PC-3 (cell line): ENCODE data around the gene GTPBP3.

Experiments used
- CTCF ChIP-seq: fragments of 300-600 bp; sonication (generic); conservative IDR thresholded peaks from 2 replicates; pipeline ENCODE4 v1.5.1; 2017; ENCODE audit warnings: antibody characterized with exemption, low read depth, mild to moderate bottlenecking, low read length
- EZH2 ChIP-seq: fragments of 300-600 bp; sonication (generic); IDR thresholded peaks from one replicate; pipeline ENCODE4 v1.6.1; 2017; ENCODE audit warnings: antibody characterized with exemption, mild to moderate bottlenecking, low read length; ENCODE audit not compliant: unreplicated experiment
- EZH2phosphoT487 ChIP-seq: fragments of 300-600 bp; sonication (generic); IDR thresholded peaks from 2 replicates; pipeline ENCODE4 v1.6.1; 2018; ENCODE audit warnings: mild to moderate bottlenecking, antibody characterized with exemption, low read length, borderline replicate concordance

GRCh38 chr19:17358395-17358794 lies 21.0 kb downstream of the GTPBP3 start:
- TF ChIP-seq EZH2 (no peak), CTCF (no peak), EZH2phosphoT487 (no peak)
